Measurements from ENCODE around the gene SLC46A3.

DNA sequence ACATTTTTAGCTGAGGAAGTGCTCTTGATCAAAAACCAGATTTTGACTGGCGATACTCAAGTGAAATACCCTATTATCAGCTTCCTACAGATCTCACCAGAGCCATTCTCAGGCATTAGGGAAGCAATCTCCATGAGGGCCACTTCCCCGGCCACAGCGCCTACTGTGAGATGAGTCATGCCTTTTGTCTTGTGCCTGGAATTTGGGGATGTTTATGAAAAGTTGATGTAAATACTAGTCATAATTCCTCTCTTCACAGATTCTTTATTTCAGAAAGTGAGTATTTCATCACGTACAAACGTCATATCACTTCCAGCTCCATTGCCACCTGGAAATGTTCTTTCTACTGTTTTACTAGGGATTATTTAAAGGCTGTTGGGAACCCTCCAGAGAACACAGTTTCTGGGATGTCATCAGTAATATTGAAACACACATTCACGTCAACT is 25.3 kb upstream of the SLC46A3 start:
- TF ChIP-seq, protein P1, sequence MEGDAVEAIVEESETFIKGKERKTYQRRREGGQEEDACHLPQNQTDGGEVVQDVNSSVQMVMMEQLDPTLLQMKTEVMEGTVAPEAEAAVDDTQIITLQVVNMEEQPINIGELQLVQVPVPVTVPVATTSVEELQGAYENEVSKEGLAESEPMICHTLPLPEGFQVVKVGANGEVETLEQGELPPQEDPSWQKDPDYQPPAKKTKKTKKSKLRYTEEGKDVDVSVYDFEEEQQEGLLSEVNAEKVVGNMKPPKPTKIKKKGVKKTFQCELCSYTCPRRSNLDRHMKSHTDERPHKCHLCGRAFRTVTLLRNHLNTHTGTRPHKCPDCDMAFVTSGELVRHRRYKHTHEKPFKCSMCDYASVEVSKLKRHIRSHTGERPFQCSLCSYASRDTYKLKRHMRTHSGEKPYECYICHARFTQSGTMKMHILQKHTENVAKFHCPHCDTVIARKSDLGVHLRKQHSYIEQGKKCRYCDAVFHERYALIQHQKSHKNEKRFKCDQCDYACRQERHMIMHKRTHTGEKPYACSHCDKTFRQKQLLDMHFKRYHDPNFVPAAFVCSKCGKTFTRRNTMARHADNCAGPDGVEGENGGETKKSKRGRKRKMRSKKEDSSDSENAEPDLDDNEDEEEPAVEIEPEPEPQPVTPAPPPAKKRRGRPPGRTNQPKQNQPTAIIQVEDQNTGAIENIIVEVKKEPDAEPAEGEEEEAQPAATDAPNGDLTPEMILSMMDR (IDR thresholded peaks at IDR 0.05; ENCODE audit: insufficient read depth, low read depth, low read length) = no peak
- TF ChIP-seq EZH2 (IDR thresholded peaks at IDR 0.05; ENCODE audit: insufficient read depth, low read length) = no peak
